Measurements from ENCODE around the gene FAM72C.
A peak's percentile ranks its signal among the peaks of the same experiment; 100 is the strongest.
"Not testable (repeated sequence)": the region's sequence is repeated elsewhere in the genome, so short reads cannot be mapped to it uniquely, and the experiment has no call there.

Gene FAM72C

GRCh38 chr1:143984721-143985473 lies 13.1 kb upstream of the FAM72C start:
- DNase-seq = not testable (repeated sequence)

- not testable (repeated sequence) for DNase-seq
Measured at GRCh38 chr1:143974416-143974815, 2.6 kb upstream of the FAM72C start.

- not testable (repeated sequence) for DNase-seq
Measured at GRCh38 chr1:143973876-143974414, 2.2 kb upstream of the FAM72C start.

GRCh38 chr1:143972753-143973326 lies 1.1 kb upstream of the FAM72C start:
- DNase-seq = not testable (repeated sequence)

- DNase-seq = not testable (repeated sequence)
Measured at GRCh38 chr1:143965860-143966259, 5.9 kb downstream of the FAM72C start.

GRCh38 chr1:143964294-143964693 lies 7.5 kb downstream of the FAM72C start:
- not testable (repeated sequence) for DNase-seq

GRCh38 chr1:143955930-143956329 lies 15.9 kb downstream of the FAM72C start:
- not testable (repeated sequence) for DNase-seq

- not testable (repeated sequence) for DNase-seq
Measured at GRCh38 chr1:143952913-143953312, 18.9 kb downstream of the FAM72C start.

- DNase-seq = not testable (repeated sequence)
Measured at GRCh38 chr1:143951485-143952391, 20.0 kb downstream of the FAM72C start.

GRCh38 chr1:143947749-143948148 lies 24.0 kb downstream of the FAM72C start:
- DNase-seq = not testable (repeated sequence)

- DNase-seq = not testable (repeated sequence)
Measured at GRCh38 chr1:143945253-143945652, 26.5 kb downstream of the FAM72C start.

GRCh38 chr1:143944576-143945240 lies 27.1 kb downstream of the FAM72C start:
- DNase-seq = not testable (repeated sequence)

GRCh38 chr1:143943319-143943978 lies 28.3 kb downstream of the FAM72C start:
- DNase-seq = not testable (repeated sequence)

GRCh38 chr1:143942238-143942860 lies 29.4 kb downstream of the FAM72C start:
- not testable (repeated sequence) for DNase-seq

- DNase-seq = not testable (repeated sequence)
Measured at GRCh38 chr1:143939666-143940065, 32.1 kb downstream of the FAM72C start.

- DNase-seq = not testable (repeated sequence)
Measured at GRCh38 chr1:143938922-143939321, 32.9 kb downstream of the FAM72C start.

GRCh38 chr1:143936457-143937115 lies 35.2 kb downstream of the FAM72C start:
- DNase-seq = peak; percentile 12

GRCh38 chr1:143919127-143919526 lies 52.7 kb downstream of the FAM72C start:
- not testable (repeated sequence) for DNase-seq

- not testable (repeated sequence) for DNase-seq
Measured at GRCh38 chr1:143918552-143918951, 53.2 kb downstream of the FAM72C start.

GRCh38 chr1:143913705-143914104 lies 58.1 kb downstream of the FAM72C start:
- not testable (repeated sequence) for DNase-seq

Data from central memory CD4-positive, alpha-beta T cell (primary cell).